Hematopoietic multipotent progenitor cell treated with erythropoietin and hydrocortisone succinate and interleukin-3 and kit ligand, for 8 days (in vitro differentiated cells): Measurements from ENCODE around the gene HHIP.

Experiments
- DNase-seq: peaks from one replicate; pipeline ENCODE4 v3.0.0-alpha.2; 2015

HHIP gene

GRCh38 chr4:144645631-144646522 lies at the start of gene HHIP:
HHIP (plus strand) TSS chr4:144646156; CDS start chr4:144646676, 520 bp downstream.
- DNase-seq, result peak; percentile 9

- no peak for DNase-seq
Observed at GRCh38 chr4:144597171-144597570, 48.8 kb upstream of the HHIP start.

- no peak for DNase-seq
Observed at GRCh38 chr4:144599621-144600020, 46.3 kb upstream of the HHIP start.

- DNase-seq, result peak; percentile 17
Observed at GRCh38 chr4:144611850-144612249, 34.1 kb upstream of the HHIP start.

- DNase-seq, result no peak
Observed at GRCh38 chr4:144614850-144615585, 30.9 kb upstream of the HHIP start.

- DNase-seq, result no peak
Observed at GRCh38 chr4:144621681-144622080, 24.3 kb upstream of the HHIP start.

GRCh38 chr4:144627663-144628076 lies 18.3 kb upstream of the HHIP start:
- no peak for DNase-seq

- no peak for DNase-seq
Observed at GRCh38 chr4:144633215-144633614, 12.7 kb upstream of the HHIP start.

- no peak for DNase-seq
Observed at GRCh38 chr4:144634978-144635747, 10.8 kb upstream of the HHIP start.

GRCh38 chr4:144644368-144645101 lies 1.4 kb upstream of the HHIP start:
- DNase-seq, result no peak

- DNase-seq, result no peak
Observed at GRCh38 chr4:144645102-144645630, 790 bp upstream of the HHIP start.

- no peak for DNase-seq
Observed at GRCh38 chr4:144646523-144647094, 653 bp downstream of the HHIP start.

GRCh38 chr4:144647095-144647561 lies 1.2 kb downstream of the HHIP start:
- DNase-seq, result peak; percentile 80

- DNase-seq, result no peak
Observed at GRCh38 chr4:144647590-144647989, 1.6 kb downstream of the HHIP start.

- DNase-seq, result no peak
Observed at GRCh38 chr4:144648042-144648441, 2.1 kb downstream of the HHIP start.

- DNase-seq, result no peak
Observed at GRCh38 chr4:144649646-144650045, 3.7 kb downstream of the HHIP start.

- DNase-seq, result no peak
Observed at GRCh38 chr4:144650311-144651005, 4.5 kb downstream of the HHIP start.

GRCh38 chr4:144653781-144654545 lies 8.0 kb downstream of the HHIP start:
- no peak for DNase-seq

- DNase-seq, result no peak
Observed at GRCh38 chr4:144655491-144655890, 9.5 kb downstream of the HHIP start.

GRCh38 chr4:144656850-144657249 lies 10.9 kb downstream of the HHIP start:
- DNase-seq, result no peak
